Kidney epithelial cell (primary cell): ENCODE results near the gene COL23A1. TPM values are rescaled to one million over a fixed set of nuclear protein-coding genes. Genes with fewer than 3 reads are reported as not detected.

Source experiments
- DNase-seq: peaks from one replicate; pipeline ENCODE4 v3.0.0-alpha.2; 2010; ENCODE audit warnings: low read depth
- H3K27me3 ChIP-seq: 2 replicates; pipeline ENCODE4 v1.6.0; 2011; ENCODE audit warnings: low read length; ENCODE audit not compliant: control insufficient read depth, insufficient read depth
- H3K36me3 ChIP-seq: 2 replicates; pipeline ENCODE4 v1.5.1; 2011; ENCODE audit warnings: low read length; ENCODE audit not compliant: control insufficient read depth, insufficient read depth
- H3K4me3 ChIP-seq: 2 replicates; pipeline ENCODE4 v1.5.1; 2011; ENCODE audit warnings: low read depth, mild to moderate bottlenecking, control low read depth, low read length
- total RNA-seq: library from RNA; depleted of rRNA; stranded (reverse); fragments of >200 nt; gene quantifications from 2 replicates; pipeline ENCODE4 v1.2.3, GENCODE V29; 2015
- TF ChIP-seq, protein P1 (sequence below): IDR thresholded peaks from 2 replicates; pipeline ENCODE4 v1.5.1; 2011; ENCODE audit warnings: mild to moderate bottlenecking, moderate library complexity, low read length, control low read depth, inconsistent platforms; ENCODE audit not compliant: insufficient read depth, poor library complexity, severe bottlenecking

COL23A1 gene
- total RNA-seq, 1 donor from 2014 or later, result 0.17 TPM

DNA sequence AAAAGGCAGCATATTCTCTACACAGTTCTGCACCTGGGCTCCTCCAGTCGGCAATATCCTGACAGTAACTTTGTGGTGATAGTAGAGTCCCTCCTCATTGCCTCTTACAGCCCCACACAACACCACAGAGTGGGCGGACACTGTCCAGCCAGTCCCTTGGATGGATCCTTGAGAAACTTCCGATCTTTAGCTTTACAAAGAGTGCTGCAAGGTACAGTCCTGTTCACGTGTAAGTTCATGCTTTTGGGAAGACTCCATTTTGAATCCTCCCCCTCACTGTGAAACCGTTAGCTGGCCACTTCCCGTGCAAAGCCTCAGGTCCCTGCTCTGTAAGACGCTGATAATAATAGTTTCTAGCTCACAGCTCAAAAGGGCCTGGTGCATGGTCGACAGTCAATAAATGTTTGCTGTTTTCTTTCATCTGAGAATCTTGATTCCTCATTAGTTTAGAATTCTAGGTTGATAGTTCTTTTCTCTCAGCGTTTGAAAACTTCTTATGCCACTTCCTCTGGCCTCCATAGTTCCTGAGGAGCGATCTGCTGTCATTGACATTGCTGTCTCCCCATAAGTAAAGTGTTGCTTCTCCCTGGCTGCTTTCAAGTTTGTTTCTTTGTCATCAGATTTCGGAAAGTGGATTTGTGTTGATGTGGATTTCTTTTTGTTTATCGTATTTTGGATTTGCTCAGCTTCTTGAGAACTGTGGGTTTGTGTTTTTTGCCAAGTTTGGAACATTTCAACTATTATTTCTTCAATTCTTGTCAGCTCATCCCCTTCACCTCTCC, 82.9 kb downstream of the COL23A1 start:
- Histone ChIP-seq H3K36me3 (no peaks in the 10 kb centered on the region), H3K27me3 (no peaks in the 10 kb centered on the region), H3K4me3 (no peak overlapping the region)
- TF ChIP-seq, protein P1, sequence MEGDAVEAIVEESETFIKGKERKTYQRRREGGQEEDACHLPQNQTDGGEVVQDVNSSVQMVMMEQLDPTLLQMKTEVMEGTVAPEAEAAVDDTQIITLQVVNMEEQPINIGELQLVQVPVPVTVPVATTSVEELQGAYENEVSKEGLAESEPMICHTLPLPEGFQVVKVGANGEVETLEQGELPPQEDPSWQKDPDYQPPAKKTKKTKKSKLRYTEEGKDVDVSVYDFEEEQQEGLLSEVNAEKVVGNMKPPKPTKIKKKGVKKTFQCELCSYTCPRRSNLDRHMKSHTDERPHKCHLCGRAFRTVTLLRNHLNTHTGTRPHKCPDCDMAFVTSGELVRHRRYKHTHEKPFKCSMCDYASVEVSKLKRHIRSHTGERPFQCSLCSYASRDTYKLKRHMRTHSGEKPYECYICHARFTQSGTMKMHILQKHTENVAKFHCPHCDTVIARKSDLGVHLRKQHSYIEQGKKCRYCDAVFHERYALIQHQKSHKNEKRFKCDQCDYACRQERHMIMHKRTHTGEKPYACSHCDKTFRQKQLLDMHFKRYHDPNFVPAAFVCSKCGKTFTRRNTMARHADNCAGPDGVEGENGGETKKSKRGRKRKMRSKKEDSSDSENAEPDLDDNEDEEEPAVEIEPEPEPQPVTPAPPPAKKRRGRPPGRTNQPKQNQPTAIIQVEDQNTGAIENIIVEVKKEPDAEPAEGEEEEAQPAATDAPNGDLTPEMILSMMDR, result no peak
- DNase-seq, result no peak

DNA sequence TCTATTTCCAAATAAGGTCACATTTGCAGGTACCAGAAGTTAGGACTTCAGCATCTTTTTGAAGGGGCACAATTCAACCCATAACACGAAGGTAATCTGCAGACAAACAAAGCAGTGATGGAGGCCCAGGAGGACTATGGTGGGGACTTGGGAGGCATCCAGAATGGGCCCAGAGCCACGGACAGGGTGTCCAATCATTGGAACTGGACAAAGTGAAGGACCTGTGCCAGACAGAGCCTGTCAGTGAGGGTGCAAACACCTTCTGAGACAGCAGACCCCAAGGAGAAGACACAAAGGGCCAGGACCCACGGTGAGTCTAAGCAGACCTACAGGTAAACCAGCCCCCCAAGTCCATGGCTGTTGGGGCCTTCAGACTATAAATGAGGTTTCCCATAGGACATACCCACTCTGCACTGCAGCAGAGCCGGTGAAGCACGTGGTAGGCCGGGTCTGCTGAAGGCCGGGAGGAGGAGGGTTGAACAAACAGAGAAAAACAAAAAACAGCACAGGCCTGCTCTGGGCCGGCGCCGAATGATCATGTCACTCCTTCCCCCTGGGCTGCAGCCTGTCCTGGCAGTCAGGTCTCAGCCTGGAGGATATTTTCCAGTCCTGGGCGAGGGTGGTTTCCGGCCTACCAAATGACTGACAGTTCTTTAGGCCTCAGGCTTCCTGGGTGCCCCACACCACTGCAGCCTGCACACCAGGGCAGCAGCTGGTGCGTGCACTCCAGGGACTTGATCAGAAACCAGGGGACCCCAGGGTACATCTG, 84.4 kb downstream of the COL23A1 start:
- no peak for DNase-seq
- Histone ChIP-seq H3K27me3 (no peaks in the 10 kb centered on the region), H3K36me3 (no peaks in the 10 kb centered on the region), H3K4me3 (no peak overlapping the region)
- TF ChIP-seq, protein P1, result no peak

DNA sequence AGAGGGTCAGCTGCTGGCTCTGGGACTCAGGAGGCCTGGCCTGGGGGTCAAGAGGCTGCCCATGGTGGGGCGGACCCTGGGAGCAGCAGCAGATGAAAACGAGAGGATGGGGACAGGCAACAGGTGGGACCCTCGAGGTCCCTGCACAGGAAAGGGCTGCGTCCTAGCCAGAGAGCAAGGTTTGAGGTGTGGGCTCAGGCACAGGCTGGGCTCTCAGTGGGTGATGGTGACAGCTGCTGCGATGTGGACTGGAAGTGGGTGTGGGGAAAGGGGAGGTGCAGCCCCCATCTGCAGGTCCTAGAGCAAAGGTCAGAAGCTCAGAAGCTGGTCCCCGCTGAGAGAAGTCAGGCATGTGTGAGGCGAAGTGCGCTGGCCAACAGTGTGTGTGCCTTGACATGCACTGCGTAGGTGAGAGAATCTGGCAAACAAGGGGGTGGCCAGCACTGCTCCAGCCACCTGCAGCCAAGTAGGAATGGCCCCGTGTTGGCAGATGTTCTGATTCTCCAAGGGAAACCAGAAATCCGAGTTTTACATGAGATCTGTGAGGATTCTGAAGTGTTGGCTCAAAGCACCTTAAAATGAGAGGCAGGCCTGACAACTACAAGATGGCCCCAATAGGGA, 85.7 kb downstream of the COL23A1 start:
- H3K4me3 ChIP-seq, result no peak overlapping the region
- H3K27me3 ChIP-seq, result no peaks in the 10 kb centered on the region
- no peak for DNase-seq
- H3K36me3 ChIP-seq, result no peaks in the 10 kb centered on the region
- TF ChIP-seq, protein P1, result no peak

DNA sequence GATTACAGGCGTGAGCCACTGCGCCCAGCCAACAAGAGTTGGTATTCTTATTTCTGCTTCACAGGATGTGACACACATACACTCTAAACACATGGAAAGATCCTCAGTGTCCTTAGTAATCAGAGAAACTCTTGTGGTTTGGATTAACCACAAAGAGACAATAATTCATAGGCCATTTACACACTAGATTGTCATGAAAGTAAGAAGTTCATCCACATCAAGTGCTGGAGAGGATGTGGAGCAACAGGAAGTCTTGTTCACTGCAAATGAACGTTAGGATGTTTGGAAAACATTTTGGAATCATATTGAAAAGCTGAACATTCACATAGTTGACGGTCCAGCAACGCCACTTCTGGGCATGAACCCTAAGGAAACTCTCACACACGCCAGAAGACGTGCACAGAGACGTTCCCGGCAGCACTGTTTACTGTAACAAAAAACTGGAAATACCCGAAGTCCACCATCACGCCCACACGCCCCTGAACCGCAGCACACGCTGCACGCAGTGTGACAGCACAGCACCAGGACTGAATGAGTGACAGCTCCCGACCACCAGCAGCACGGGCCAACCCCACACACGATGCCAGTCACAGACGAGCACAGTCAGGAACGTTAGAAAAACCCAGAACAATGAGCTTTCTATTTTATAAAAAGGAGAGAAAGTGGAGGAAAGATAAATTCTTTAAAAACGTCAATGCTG, 87.6 kb downstream of the COL23A1 start:
- no peaks in the 10 kb centered on the region for H3K36me3 ChIP-seq
- TF ChIP-seq, protein P1, result no peak
- no peaks in the 10 kb centered on the region for H3K27me3 ChIP-seq
- no peak overlapping the region for H3K4me3 ChIP-seq
- no peak for DNase-seq

DNA sequence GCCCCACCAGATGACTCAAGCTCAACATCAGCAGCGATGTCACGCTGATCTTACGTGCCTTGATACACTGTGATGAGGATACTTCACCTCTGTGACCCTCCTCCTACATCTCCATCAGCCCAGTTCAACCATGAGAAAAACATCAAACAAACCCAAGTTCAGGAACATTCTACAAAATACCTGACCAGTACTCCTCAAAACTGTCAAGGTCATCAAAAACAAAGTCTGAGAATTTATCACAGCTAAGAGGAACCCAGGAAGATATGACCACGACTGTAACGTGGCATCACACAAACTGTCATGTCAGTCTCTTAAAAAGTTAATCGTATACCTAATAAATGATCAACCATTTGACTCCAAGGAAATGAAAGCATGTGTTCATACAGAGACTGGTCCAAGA, 90.8 kb downstream of the COL23A1 start:
- no peak overlapping the region for H3K4me3 ChIP-seq
- TF ChIP-seq, protein P1, result no peak
- DNase-seq, result no peak
- H3K27me3 ChIP-seq, result no peaks in the 10 kb centered on the region
- H3K36me3 ChIP-seq, result no peaks in the 10 kb centered on the region
